H9 (cell line): ENCODE data around the gene CD244. TPM values are rescaled to one million over a fixed set of nuclear protein-coding genes. Genes with fewer than 3 reads are reported as not detected.

Experiments
- DNase-seq: peaks from one replicate; pipeline ENCODE4 v3.0.0-alpha.2; 2017
- H2AFZ ChIP-seq: one replicate; pipeline ENCODE4 v1.6.1; 2013; ENCODE audit warnings: mild to moderate bottlenecking, low read length, control low read depth, moderate library complexity
- H2AK5ac ChIP-seq: 2 replicates; pipeline ENCODE4 v1.6.1; 2013; ENCODE audit warnings: low read length, control low read depth, mixed read lengths; ENCODE audit not compliant: insufficient read length
- H2BK120ac ChIP-seq: one replicate; pipeline ENCODE4 v1.6.1; 2013; ENCODE audit warnings: low read depth, mild to moderate bottlenecking, low read length, control low read depth, inconsistent platforms; ENCODE audit not compliant: poor library complexity, severe bottlenecking
- H2BK12ac ChIP-seq: 2 replicates; pipeline ENCODE4 v1.6.1; 2013; ENCODE audit warnings: low read length, control low read depth, mixed read lengths, low read depth; ENCODE audit not compliant: insufficient read length
- H2BK15ac ChIP-seq: 2 replicates; pipeline ENCODE4 v1.6.1; 2013; ENCODE audit warnings: low read depth, low read length, control low read depth
- H2BK20ac ChIP-seq: one replicate; pipeline ENCODE4 v1.6.1; 2013; ENCODE audit warnings: low read depth, mild to moderate bottlenecking, low read length, control low read depth, inconsistent platforms; ENCODE audit not compliant: poor library complexity, severe bottlenecking
- H2BK5ac ChIP-seq: 2 replicates; pipeline ENCODE4 v1.6.1; 2013; ENCODE audit warnings: low read length, control low read depth, mixed read lengths; ENCODE audit not compliant: insufficient read length
- H3K14ac ChIP-seq: 2 replicates; pipeline ENCODE4 v1.6.1; 2013; ENCODE audit warnings: low read length, control low read depth; ENCODE audit not compliant: insufficient read depth
- H3K18ac ChIP-seq: 2 replicates; pipeline ENCODE4 v1.6.1; 2013; ENCODE audit warnings: low read depth, mild to moderate bottlenecking, mixed read lengths, low read length, control low read depth; ENCODE audit not compliant: insufficient read length
- H3K23ac ChIP-seq: 2 replicates; pipeline ENCODE4 v1.6.1; 2013; ENCODE audit warnings: low read length, control low read depth, mixed read lengths, low read depth; ENCODE audit not compliant: insufficient read length
- H3K23me2 ChIP-seq: 2 replicates; pipeline ENCODE4 v1.6.1; 2013; ENCODE audit warnings: low read depth, mild to moderate bottlenecking, mixed read lengths, low read length, control low read depth; ENCODE audit not compliant: insufficient read length, poor library complexity, severe bottlenecking
- H3K27ac ChIP-seq: 2 replicates; pipeline ENCODE4 v1.5.1; 2013; ENCODE audit warnings: low read length, control low read depth, mixed read lengths, low read depth; ENCODE audit not compliant: insufficient read length
- H3K27me3 ChIP-seq: 2 replicates; pipeline ENCODE4 v1.6.1; 2013; ENCODE audit warnings: low read length, control low read depth, inconsistent platforms; ENCODE audit not compliant: insufficient read depth
- H3K4ac ChIP-seq: 2 replicates; pipeline ENCODE4 v1.6.1; 2013; ENCODE audit warnings: low read depth, mild to moderate bottlenecking, control low read depth, inconsistent platforms, low read length, moderate library complexity
- H3K4me1 ChIP-seq: 2 replicates; pipeline ENCODE4 v1.6.1; 2013; ENCODE audit warnings: low read length, control low read depth, inconsistent platforms; ENCODE audit not compliant: insufficient read depth
- H3K4me2 ChIP-seq: 2 replicates; pipeline ENCODE4 v1.6.1; 2013; ENCODE audit warnings: low read length, control low read depth, mixed read lengths; ENCODE audit not compliant: insufficient read length, insufficient read depth
- H3K56ac ChIP-seq: 2 replicates; pipeline ENCODE4 v1.6.1; 2013; ENCODE audit warnings: low read depth, mild to moderate bottlenecking, mixed read lengths, low read length, control low read depth; ENCODE audit not compliant: insufficient read length
- H3K79me1 ChIP-seq: 2 replicates; pipeline ENCODE4 v1.6.1; 2013; ENCODE audit warnings: low read depth, mild to moderate bottlenecking, moderate library complexity, low read length, control low read depth, inconsistent platforms; ENCODE audit not compliant: insufficient read depth, poor library complexity, severe bottlenecking
- H3K79me2 ChIP-seq: 2 replicates; pipeline ENCODE4 v1.6.1; 2013; ENCODE audit warnings: low read length, control low read depth, inconsistent platforms; ENCODE audit not compliant: insufficient read depth
- H3K9ac ChIP-seq: 2 replicates; pipeline ENCODE4 v1.6.1; 2013; ENCODE audit warnings: low read length, control low read depth, mixed read lengths; ENCODE audit not compliant: insufficient read length; ENCODE audit errors: extremely low read depth
- H3K9me3 ChIP-seq: one replicate; pipeline ENCODE4 v1.6.1; 2013; ENCODE audit warnings: low read depth, low read length, inconsistent platforms; ENCODE audit not compliant: control insufficient read depth
- H3T11ph ChIP-seq: one replicate; pipeline ENCODE4 v1.6.1; 2013; ENCODE audit warnings: mild to moderate bottlenecking, low read length, control low read depth, inconsistent platforms
- H4K20me1 ChIP-seq: one replicate; pipeline ENCODE4 v1.6.1; 2013; ENCODE audit not compliant: control insufficient read depth, insufficient read length, insufficient read depth
- H4K5ac ChIP-seq: 2 replicates; pipeline ENCODE4 v1.6.1; 2013; ENCODE audit warnings: low read depth, mild to moderate bottlenecking, mixed read lengths, low read length, control low read depth; ENCODE audit not compliant: insufficient read length
- H4K8ac ChIP-seq: replicated peaks from 2 replicates; pipeline ENCODE4 v1.6.1; 2013; ENCODE audit warnings: low read length, control low read depth, mixed read lengths, low read depth; ENCODE audit not compliant: insufficient read length
- H4K91ac ChIP-seq: 2 replicates; pipeline ENCODE4 v1.6.1; 2013; ENCODE audit warnings: low read depth, mild to moderate bottlenecking, moderate library complexity, mixed read lengths, low read length, control low read depth; ENCODE audit not compliant: insufficient read length
- H3K27ac Mint-ChIP-seq, 3 experiments: 2 replicates in 2 of 3; 3 replicates in 1 of 3; pipeline ENCODE4 v1.8.0; 2020 to 2021; ENCODE audit warnings: mixed read lengths in 3 of 3, mild to moderate bottlenecking in 1 of 3, moderate library complexity in 1 of 3
- H3K27me3 Mint-ChIP-seq: 2 replicates; pipeline ENCODE4 v1.8.0; 2021; ENCODE audit warnings: low read depth, mild to moderate bottlenecking, moderate library complexity, mixed read lengths
- H3K36me3 Mint-ChIP-seq, 3 experiments: 2 replicates in 2 of 3; 3 replicates in 1 of 3; pipeline ENCODE4 v1.8.0; 2020 to 2021; ENCODE audit warnings: low read depth in 3 of 3, mixed read lengths in 3 of 3; ENCODE audit not compliant: insufficient read depth in 1 of 3
- H3K4me1 Mint-ChIP-seq, 2 experiments: 2 replicates each; pipeline ENCODE4 v1.8.0; 2020; ENCODE audit warnings: mixed read lengths in 2 of 2
- H3K4me3 Mint-ChIP-seq, 2 experiments: 2 replicates in 1 of 2; 3 replicates in 1 of 2; pipeline ENCODE4 v1.8.0; 2020 to 2021; ENCODE audit warnings: mild to moderate bottlenecking in 2 of 2, mixed read lengths in 2 of 2, moderate library complexity in 1 of 2
- H3K9me3 Mint-ChIP-seq, 2 experiments: 2 replicates in 1 of 2; 3 replicates in 1 of 2; pipeline ENCODE4 v1.8.0; 2020; ENCODE audit warnings: mild to moderate bottlenecking in 2 of 2, mixed read lengths in 2 of 2, moderate library complexity in 1 of 2
- CTCF ChIP-seq: fragments of 200-600 bp; sonication (generic); conservative IDR thresholded peaks from 3 replicates; pipeline ENCODE4 v1.8.0; 2021; ENCODE audit warnings: antibody characterized with exemption, mild to moderate bottlenecking
- total RNA-seq: library from RNA; stranded (reverse); gene quantifications from 2 replicates; pipeline ENCODE4 v1.2.1, GENCODE V29; 2021

CD244 gene
- total RNA-seq, 1 experiment from 2014 or later, result not detected

- H3K27me3 ChIP-seq, result no peaks in the 10 kb centered on the region
- no peak overlapping the region for H3K14ac ChIP-seq
- H2AFZ ChIP-seq, result no peak overlapping the region
- H3K36me3 Mint-ChIP-seq, result no peaks in the 10 kb centered on the region
- H2BK15ac ChIP-seq, result no peak overlapping the region
- H3K79me2 ChIP-seq, result no peaks in the 10 kb centered on the region
- H3K4me1 ChIP-seq, result no peaks in the 10 kb centered on the region
- peak; percentile 60 for TF ChIP-seq CTCF
- no peak overlapping the region for H4K91ac ChIP-seq
- H3K27ac ChIP-seq, result no peak overlapping the region
- no peak overlapping the region for H3K56ac ChIP-seq
- H3K4me3 Mint-ChIP-seq, result no peak overlapping the region
- H3K27ac Mint-ChIP-seq, result no peak overlapping the region
- H3K4me2 ChIP-seq, result no peak overlapping the region
- no peak overlapping the region for H4K5ac ChIP-seq
- 0 out of 5 replicates have a peak, but pooled peaks cover 0 to 2% of the 10 kb centered on the region in 2 experiments for H3K9me3 Mint-ChIP-seq
- no peaks in the 10 kb centered on the region for H3K9me3 ChIP-seq
- no peak overlapping the region for H3K18ac ChIP-seq
- no peak overlapping the region for H2BK20ac ChIP-seq
- DNase-seq, result no peak
- no peak overlapping the region for H3K9ac ChIP-seq
- H3K79me1 ChIP-seq, result no peaks in the 10 kb centered on the region
- H3K4me1 Mint-ChIP-seq, result peaks cover 4 to 6% of the 10 kb centered on the region in 2 experiments
- no peak overlapping the region for H2BK12ac ChIP-seq
- no peak overlapping the region for H3K23ac ChIP-seq
- H4K8ac ChIP-seq, result no peak overlapping the region
- H4K20me1 ChIP-seq, result no peaks in the 10 kb centered on the region
- H3K23me2 ChIP-seq, result no peaks in the 10 kb centered on the region
- no peak overlapping the region for H2BK120ac ChIP-seq
- no peak overlapping the region for H3K4ac ChIP-seq
- no peak overlapping the region for H3T11ph ChIP-seq
- no peak overlapping the region for H2BK5ac ChIP-seq
- H2AK5ac ChIP-seq, result no peak overlapping the region
- H3K27me3 Mint-ChIP-seq, result no peaks in the 10 kb centered on the region; the same call in none of the 2 replicates
Measured at GRCh38 chr1:160877221-160877620, 14.5 kb upstream of the CD244 start.
